Glutamatergic neuron (in vitro differentiated cells): ENCODE results near the gene FOXO3. TPM values are rescaled to one million over a fixed set of nuclear protein-coding genes. Genes with fewer than 3 reads are reported as not detected.

Source experiments
- DNase-seq: peaks from one replicate; pipeline ENCODE4 v3.0.0; 2022
- H3K27ac Mint-ChIP-seq: one replicate; pipeline ENCODE4 v1.8.0; 2020; ENCODE audit warnings: mild to moderate bottlenecking, mixed read lengths, inconsistent platforms; ENCODE audit not compliant: unreplicated experiment
- H3K27me3 Mint-ChIP-seq: one replicate; pipeline ENCODE4 v1.8.0; 2020; ENCODE audit warnings: mild to moderate bottlenecking, moderate library complexity, mixed read lengths, inconsistent platforms; ENCODE audit not compliant: unreplicated experiment
- H3K36me3 Mint-ChIP-seq: one replicate; pipeline ENCODE4 v1.8.0; 2020; ENCODE audit warnings: mild to moderate bottlenecking, mixed read lengths, inconsistent platforms; ENCODE audit not compliant: unreplicated experiment
- H3K4me1 Mint-ChIP-seq: one replicate; pipeline ENCODE4 v1.8.0; 2020; ENCODE audit warnings: mild to moderate bottlenecking, low read depth, mixed read lengths, inconsistent platforms; ENCODE audit not compliant: unreplicated experiment
- H3K4me3 Mint-ChIP-seq: one replicate; pipeline ENCODE4 v1.8.0; 2020; ENCODE audit warnings: mild to moderate bottlenecking, mixed read lengths, inconsistent platforms; ENCODE audit not compliant: unreplicated experiment
- H3K9me3 Mint-ChIP-seq: one replicate; pipeline ENCODE4 v1.8.0; 2020; ENCODE audit warnings: mild to moderate bottlenecking, moderate library complexity, mixed read lengths, inconsistent platforms; ENCODE audit not compliant: unreplicated experiment
- CTCF ChIP-seq: fragments of 200-600 bp; sonication (generic); IDR thresholded peaks from one replicate; pipeline ENCODE4 v1.5.0; 2021; ENCODE audit not compliant: partially characterized antibody, unreplicated experiment
- total RNA-seq: library from RNA; stranded (reverse); fragmentation: NEBNext Ultra II Directional; extraction: Animal tissue kit (Norgen Biotek cat#: 25700); gene quantifications from one replicate; pipeline ENCODE4 v1.2.1, GENCODE V29; 2021; ENCODE audit not compliant: unreplicated experiment

FOXO3 gene
- total RNA-seq, 1 donor from 2014 or later: 30.3 TPM

DNA sequence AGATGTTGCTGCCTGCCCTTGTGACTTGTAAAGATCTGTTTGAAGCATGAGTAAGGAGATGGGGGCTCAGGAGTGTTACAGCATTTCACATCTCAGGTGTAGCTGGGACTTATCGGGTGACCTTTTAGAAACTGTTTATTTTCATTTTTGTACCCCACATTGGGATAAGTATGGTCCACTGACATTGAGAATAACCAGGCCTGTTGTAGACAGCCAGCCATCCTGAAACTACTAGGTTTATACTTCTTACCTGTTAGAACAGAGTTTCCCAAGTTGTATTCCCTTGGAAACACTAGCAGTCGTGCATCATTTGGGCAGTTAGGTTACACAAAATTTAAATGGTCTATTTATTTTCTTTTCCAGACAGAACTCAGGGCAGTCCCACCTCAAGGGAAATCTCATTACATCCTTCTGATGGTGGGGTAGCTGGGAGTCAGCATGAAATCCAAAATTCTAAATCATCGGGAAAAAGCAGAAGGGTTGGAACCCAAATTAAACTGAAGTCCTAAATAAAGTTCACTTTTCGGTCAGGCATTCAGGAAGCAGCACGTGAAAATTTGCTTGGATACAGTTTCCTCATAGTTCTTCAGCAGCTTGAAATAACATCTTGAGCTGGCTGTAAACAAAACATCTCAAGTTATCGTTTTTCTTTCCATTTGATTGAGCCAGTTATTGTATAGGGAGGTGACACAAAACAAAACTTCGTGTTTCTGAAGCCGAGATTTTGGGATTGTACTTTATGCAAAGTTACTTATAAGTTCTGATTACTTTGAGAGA is 30.5 kb downstream of the FOXO3 start:
- H3K4me1 Mint-ChIP-seq: peaks cover 18% of the 10 kb centered on the region
- no peaks in the 10 kb centered on the region for H3K27me3 Mint-ChIP-seq
- no peak overlapping the region for H3K4me3 Mint-ChIP-seq
- H3K27ac Mint-ChIP-seq: no peak overlapping the region
- no peaks in the 10 kb centered on the region for H3K9me3 Mint-ChIP-seq
- no peak for TF ChIP-seq CTCF
- H3K36me3 Mint-ChIP-seq: no peaks in the 10 kb centered on the region
- DNase-seq: no peak

- no peak overlapping the region for H3K4me3 Mint-ChIP-seq
- no peaks in the 10 kb centered on the region for H3K27me3 Mint-ChIP-seq
- H3K9me3 Mint-ChIP-seq: no peaks in the 10 kb centered on the region
- peaks cover 19% of the 10 kb centered on the region for H3K4me1 Mint-ChIP-seq
- no peak for DNase-seq
- no peaks in the 10 kb centered on the region for H3K36me3 Mint-ChIP-seq
- TF ChIP-seq CTCF: no peak
- no peak overlapping the region for H3K27ac Mint-ChIP-seq
Measured at GRCh38 chr6:108592371-108593337, 31.9 kb downstream of the FOXO3 start.

DNA sequence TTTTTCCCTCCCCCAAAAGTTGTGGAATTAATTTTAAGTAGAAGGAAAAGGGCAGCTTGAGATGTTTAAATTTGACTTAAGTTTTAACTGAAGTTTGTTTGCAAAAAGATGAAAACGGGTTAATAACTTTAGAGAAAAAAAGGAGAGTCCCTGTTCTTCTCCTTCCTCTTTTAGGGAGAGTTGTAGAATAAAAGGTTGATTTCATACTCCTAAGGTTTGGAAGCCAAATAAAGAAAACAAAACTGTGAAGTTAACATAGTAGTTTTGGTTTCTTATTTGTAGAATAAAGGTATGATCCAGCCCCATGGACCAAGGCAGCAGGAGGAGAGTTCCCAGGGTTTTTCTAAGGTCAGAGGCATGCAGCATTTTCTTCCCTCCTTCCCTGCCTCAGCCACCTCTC is 33.4 kb downstream of the FOXO3 start:
- DNase-seq: no peak
- H3K4me1 Mint-ChIP-seq: peaks cover 17% of the 10 kb centered on the region
- no peak for TF ChIP-seq CTCF
- H3K27me3 Mint-ChIP-seq: no peaks in the 10 kb centered on the region
- no peak overlapping the region for H3K27ac Mint-ChIP-seq
- H3K36me3 Mint-ChIP-seq: no peaks in the 10 kb centered on the region
- no peak overlapping the region for H3K4me3 Mint-ChIP-seq
- no peaks in the 10 kb centered on the region for H3K9me3 Mint-ChIP-seq

DNA sequence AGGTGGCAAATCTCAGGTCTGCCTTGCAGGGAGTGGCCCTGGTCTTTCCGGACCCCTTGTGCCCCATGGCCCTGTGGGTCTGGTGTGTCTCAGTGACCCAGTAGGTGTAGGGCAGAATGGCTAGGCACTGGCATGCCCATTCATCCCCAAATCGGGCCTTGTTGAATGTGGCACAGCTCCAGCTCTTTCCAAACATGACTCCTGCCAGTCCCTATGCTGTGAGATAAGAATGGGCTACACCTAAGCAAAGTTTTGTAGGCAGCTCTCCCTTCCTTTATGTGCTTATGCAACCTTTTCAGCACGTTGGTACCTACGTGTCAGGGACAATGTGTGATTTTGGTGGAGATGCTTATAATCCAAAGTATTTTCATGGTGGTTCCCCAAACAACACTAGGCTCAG is 33.9 kb downstream of the FOXO3 start:
- peaks cover 14% of the 10 kb centered on the region for H3K4me1 Mint-ChIP-seq

More for the DNA sequence above, 33.9 kb downstream of the FOXO3 start:
- H3K9me3 Mint-ChIP-seq: no peaks in the 10 kb centered on the region
- no peak for DNase-seq
- no peak overlapping the region for H3K4me3 Mint-ChIP-seq
- no peak for TF ChIP-seq CTCF
- no peaks in the 10 kb centered on the region for H3K36me3 Mint-ChIP-seq
- H3K27me3 Mint-ChIP-seq: no peaks in the 10 kb centered on the region
- H3K27ac Mint-ChIP-seq: no peak overlapping the region
